K562 (cell line): Measurements from ENCODE around the gene ISY1. TPM values are rescaled to one million over a fixed set of nuclear protein-coding genes. Genes with fewer than 3 reads are reported as not detected.

ENCODE experiments used
- KHSRP ChIP-seq: fragments of 450-650 bp; IDR thresholded peaks from 2 replicates; pipeline ENCODE4 v1.6.1; 2017
- MXI1 ChIP-seq: IDR thresholded peaks from 2 replicates; pipeline ENCODE4 v1.6.1; 2011; ENCODE audit warnings: low read depth, mild to moderate bottlenecking, improper control_type of control experiment, low read length
- NELFE ChIP-seq: IDR thresholded peaks from 2 replicates; pipeline ENCODE4 v1.6.1; 2011; ENCODE audit warnings: mild to moderate bottlenecking; ENCODE audit not compliant: insufficient read depth, insufficient read length
- PRMT5 ChIP-seq: sonication (generic); formaldehyde crosslinking; IDR thresholded peaks from 2 replicates; pipeline ENCODE4 v1.5.0; 2020; ENCODE audit warnings: missing genetic modification reagents
- PURB ChIP-seq: sonication (generic); formaldehyde crosslinking; IDR thresholded peaks from 2 replicates; pipeline ENCODE4 v1.9.0; 2021; ENCODE audit warnings: low read depth, mild to moderate bottlenecking, missing genetic modification reagents
- THRA ChIP-seq: fragments of 450-650 bp; IDR thresholded peaks from 2 replicates; pipeline ENCODE4 v1.6.1; 2017; ENCODE audit warnings: mild to moderate bottlenecking, moderate library complexity
- ZNF124 ChIP-seq: sonication (generic); formaldehyde crosslinking; IDR thresholded peaks from 2 replicates; pipeline ENCODE4 v1.8.1; 2022; ENCODE audit warnings: missing genetic modification reagents
- polyA plus RNA-seq, 8 experiments: library from polyadenylated mRNA; depleted of rRNA in 4 of 8; stranded (reverse) in 5 of 8; unstranded in 3 of 8; fragments of >200 nt; fragmentation: Nextera tagmentation in 2 of 8; fragmentation: Illumina TruSeq in 1 of 8; extraction: Ambion mirVana in 2 of 8; extraction: Trizol in 1 of 8; gene quantifications; 2 replicates each; pipeline versions ENCODE4 v1.2.1 to v1.2.3, GENCODE V29; 2011 to 2014; ENCODE audit warnings: inconsistent platforms in 1 of 8, missing spikeins in 1 of 8
- total RNA-seq, 7 experiments: library from RNA; depleted of rRNA in 6 of 7; stranded (reverse); fragments of >200 nt in 6 of 7; fragmentation: Illumina TruSeq in 2 of 7; extraction: Trizol in 2 of 7; gene quantifications; 2 replicates each; pipeline versions ENCODE4 v1.2.1 to v1.2.3, GENCODE V29; 2011 to 2021; ENCODE audit warnings: low replicate concordance in 1 of 7
- TF ChIP-seq, protein P1 (sequence below): sonication (generic); formaldehyde crosslinking; IDR thresholded peaks from 2 replicates; pipeline ENCODE4 v1.9.0; 2022; ENCODE audit warnings: mild to moderate bottlenecking, missing genetic modification reagents
- TF ChIP-seq, protein P2 (sequence below): fragments of 450-650 bp; IDR thresholded peaks from 2 replicates; pipeline ENCODE4 v1.6.1; 2016; ENCODE audit warnings: mild to moderate bottlenecking
- TF ChIP-seq, protein P3 (sequence below): fragments of 150-350 bp; conservative IDR thresholded peaks from 2 replicates; pipeline ENCODE4 v1.6.1; 2014; ENCODE audit warnings: low read length
- TF ChIP-seq, protein P4 (sequence below): fragments of 450-650 bp; IDR thresholded peaks from 2 replicates; pipeline ENCODE4 v1.6.1; 2017; ENCODE audit warnings: antibody characterized with exemption, mild to moderate bottlenecking
- TF ChIP-seq, protein P5 (sequence below): fragments of 250-450 bp; sonication (Bioruptor Pico); IDR thresholded peaks from 2 replicates; pipeline ENCODE4 v1.9.0; 2021; ENCODE audit warnings: mild to moderate bottlenecking

Gene ISY1
- total and polyA plus RNA-seq, 9 of the 15 experiments (the other 6 are each of a cell fraction or from before 2014, with no cell fraction given): 23.5 to 50.0 (median 32.9) TPM

DNA sequence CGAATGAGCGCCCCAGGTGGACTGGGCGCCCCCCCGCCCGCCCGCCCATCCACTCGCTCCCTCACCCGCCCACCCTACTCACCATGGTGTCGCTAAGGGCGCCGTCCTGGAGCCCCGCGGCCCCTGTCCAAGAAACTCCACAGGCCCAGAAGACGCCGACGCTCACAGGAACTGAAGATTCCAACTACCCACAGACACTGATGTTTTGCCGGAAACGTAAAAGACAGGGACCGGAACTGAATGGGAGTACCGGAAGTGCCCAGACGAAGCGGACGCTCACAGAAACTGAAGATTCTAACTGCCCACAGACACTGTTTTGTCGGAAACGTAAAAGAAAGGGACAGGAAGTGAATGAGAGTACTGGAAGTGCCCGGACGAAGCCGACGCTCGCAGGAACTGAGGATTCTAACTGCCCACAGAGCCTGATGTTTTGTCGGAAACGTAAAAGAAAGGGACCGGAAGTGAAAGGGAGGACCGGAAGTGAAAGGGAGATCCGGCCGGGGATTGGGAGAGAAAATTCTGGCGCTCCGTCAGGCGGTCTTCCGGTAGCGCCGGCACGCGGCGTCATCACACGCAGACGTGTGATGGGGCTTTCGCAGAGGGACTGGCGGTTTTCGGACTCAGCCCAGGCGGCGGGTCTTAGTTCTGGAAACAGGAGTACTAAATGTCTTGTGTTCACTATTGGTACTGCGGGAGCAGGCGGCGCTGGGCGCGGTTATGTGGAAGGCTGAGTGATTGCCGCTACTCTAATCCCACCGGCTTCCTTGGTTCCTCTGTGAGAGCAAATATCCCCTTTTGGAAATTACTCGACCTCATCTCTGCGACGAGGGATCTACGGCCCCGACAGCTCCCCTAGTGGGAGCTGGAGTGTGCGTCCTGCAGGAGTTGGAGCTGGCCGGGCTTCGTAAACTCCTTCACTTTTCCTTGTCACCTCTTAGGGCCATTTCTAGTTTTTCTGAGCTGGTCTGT lies at the start of gene ISY1 (continued):
- TF ChIP-seq, protein P1, sequence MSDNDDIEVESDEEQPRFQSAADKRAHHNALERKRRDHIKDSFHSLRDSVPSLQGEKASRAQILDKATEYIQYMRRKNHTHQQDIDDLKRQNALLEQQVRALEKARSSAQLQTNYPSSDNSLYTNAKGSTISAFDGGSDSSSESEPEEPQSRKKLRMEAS: peak; percentile 33
- no peak for TF ChIP-seq THRA
- TF ChIP-seq, protein P2, sequence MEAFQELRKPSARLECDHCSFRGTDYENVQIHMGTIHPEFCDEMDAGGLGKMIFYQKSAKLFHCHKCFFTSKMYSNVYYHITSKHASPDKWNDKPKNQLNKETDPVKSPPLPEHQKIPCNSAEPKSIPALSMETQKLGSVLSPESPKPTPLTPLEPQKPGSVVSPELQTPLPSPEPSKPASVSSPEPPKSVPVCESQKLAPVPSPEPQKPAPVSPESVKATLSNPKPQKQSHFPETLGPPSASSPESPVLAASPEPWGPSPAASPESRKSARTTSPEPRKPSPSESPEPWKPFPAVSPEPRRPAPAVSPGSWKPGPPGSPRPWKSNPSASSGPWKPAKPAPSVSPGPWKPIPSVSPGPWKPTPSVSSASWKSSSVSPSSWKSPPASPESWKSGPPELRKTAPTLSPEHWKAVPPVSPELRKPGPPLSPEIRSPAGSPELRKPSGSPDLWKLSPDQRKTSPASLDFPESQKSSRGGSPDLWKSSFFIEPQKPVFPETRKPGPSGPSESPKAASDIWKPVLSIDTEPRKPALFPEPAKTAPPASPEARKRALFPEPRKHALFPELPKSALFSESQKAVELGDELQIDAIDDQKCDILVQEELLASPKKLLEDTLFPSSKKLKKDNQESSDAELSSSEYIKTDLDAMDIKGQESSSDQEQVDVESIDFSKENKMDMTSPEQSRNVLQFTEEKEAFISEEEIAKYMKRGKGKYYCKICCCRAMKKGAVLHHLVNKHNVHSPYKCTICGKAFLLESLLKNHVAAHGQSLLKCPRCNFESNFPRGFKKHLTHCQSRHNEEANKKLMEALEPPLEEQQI: 0 out of 2 replicates have a peak, but pooled peaks have one; percentile 12
- TF ChIP-seq PRMT5 (CRISPR knock-in tag): no peak
- TF ChIP-seq, protein P3, sequence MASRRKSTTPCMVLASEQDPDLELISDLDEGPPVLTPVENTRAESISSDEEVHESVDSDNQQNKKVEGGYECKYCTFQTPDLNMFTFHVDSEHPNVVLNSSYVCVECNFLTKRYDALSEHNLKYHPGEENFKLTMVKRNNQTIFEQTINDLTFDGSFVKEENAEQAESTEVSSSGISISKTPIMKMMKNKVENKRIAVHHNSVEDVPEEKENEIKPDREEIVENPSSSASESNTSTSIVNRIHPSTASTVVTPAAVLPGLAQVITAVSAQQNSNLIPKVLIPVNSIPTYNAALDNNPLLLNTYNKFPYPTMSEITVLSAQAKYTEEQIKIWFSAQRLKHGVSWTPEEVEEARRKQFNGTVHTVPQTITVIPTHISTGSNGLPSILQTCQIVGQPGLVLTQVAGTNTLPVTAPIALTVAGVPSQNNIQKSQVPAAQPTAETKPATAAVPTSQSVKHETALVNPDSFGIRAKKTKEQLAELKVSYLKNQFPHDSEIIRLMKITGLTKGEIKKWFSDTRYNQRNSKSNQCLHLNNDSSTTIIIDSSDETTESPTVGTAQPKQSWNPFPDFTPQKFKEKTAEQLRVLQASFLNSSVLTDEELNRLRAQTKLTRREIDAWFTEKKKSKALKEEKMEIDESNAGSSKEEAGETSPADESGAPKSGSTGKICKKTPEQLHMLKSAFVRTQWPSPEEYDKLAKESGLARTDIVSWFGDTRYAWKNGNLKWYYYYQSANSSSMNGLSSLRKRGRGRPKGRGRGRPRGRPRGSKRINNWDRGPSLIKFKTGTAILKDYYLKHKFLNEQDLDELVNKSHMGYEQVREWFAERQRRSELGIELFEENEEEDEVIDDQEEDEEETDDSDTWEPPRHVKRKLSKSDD: no peak
- peak; percentile 18; the same call in 1 of the 2 replicates for TF ChIP-seq MXI1
- no peak for TF ChIP-seq NELFE
- TF ChIP-seq, protein P4, sequence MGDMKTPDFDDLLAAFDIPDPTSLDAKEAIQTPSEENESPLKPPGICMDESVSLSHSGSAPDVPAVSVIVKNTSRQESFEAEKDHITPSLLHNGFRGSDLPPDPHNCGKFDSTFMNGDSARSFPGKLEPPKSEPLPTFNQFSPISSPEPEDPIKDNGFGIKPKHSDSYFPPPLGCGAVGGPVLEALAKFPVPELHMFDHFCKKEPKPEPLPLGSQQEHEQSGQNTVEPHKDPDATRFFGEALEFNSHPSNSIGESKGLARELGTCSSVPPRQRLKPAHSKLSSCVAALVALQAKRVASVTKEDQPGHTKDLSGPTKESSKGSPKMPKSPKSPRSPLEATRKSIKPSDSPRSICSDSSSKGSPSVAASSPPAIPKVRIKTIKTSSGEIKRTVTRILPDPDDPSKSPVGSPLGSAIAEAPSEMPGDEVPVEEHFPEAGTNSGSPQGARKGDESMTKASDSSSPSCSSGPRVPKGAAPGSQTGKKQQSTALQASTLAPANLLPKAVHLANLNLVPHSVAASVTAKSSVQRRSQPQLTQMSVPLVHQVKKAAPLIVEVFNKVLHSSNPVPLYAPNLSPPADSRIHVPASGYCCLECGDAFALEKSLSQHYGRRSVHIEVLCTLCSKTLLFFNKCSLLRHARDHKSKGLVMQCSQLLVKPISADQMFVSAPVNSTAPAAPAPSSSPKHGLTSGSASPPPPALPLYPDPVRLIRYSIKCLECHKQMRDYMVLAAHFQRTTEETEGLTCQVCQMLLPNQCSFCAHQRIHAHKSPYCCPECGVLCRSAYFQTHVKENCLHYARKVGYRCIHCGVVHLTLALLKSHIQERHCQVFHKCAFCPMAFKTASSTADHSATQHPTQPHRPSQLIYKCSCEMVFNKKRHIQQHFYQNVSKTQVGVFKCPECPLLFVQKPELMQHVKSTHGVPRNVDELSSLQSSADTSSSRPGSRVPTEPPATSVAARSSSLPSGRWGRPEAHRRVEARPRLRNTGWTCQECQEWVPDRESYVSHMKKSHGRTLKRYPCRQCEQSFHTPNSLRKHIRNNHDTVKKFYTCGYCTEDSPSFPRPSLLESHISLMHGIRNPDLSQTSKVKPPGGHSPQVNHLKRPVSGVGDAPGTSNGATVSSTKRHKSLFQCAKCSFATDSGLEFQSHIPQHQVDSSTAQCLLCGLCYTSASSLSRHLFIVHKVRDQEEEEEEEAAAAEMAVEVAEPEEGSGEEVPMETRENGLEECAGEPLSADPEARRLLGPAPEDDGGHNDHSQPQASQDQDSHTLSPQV: no peak
- TF ChIP-seq ZNF124 (CRISPR knock-in tag): no peak
- TF ChIP-seq PURB (CRISPR knock-in tag): no peak
- TF ChIP-seq KHSRP: peak; percentile 62; the same call in 1 of the 2 replicates
- TF ChIP-seq, protein P5, sequence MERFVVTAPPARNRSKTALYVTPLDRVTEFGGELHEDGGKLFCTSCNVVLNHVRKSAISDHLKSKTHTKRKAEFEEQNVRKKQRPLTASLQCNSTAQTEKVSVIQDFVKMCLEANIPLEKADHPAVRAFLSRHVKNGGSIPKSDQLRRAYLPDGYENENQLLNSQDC (CRISPR knock-in tag): no peak
